Bronchial epithelial cell (primary cell): ENCODE measurements around the gene KRCC1. TPM values are rescaled to one million over a fixed set of nuclear protein-coding genes. Genes with fewer than 3 reads are reported as not detected.

Experiments
- DNase-seq: peaks from one replicate; pipeline ENCODE4 v3.0.0-alpha.2; 2010; ENCODE audit warnings: low read depth
- FAIRE-seq: peaks from 2 replicates; lab custom pipeline; 2011; peaks lifted over from hg19 to GRCh38; lab: Jason Lieb, UNC
- H3K27me3 ChIP-seq: 2 replicates; pipeline ENCODE4 v1.5.1; 2011; ENCODE audit warnings: low read length; ENCODE audit not compliant: control insufficient read depth, insufficient read depth
- H3K36me3 ChIP-seq: 2 replicates; pipeline ENCODE4 v1.5.1; 2011; ENCODE audit warnings: low read length; ENCODE audit not compliant: control insufficient read depth, insufficient read depth
- H3K4me3 ChIP-seq: 2 replicates; pipeline ENCODE4 v1.5.1; 2011; ENCODE audit warnings: mild to moderate bottlenecking, low read depth, low read length, control low read depth
- total RNA-seq: library from RNA; depleted of rRNA; stranded (reverse); fragments of >200 nt; gene quantifications from 2 replicates; pipeline ENCODE4 v1.2.1, GENCODE V29; 2014
- TF ChIP-seq, protein P1 (sequence below): IDR thresholded peaks from 2 replicates; pipeline ENCODE4 v1.5.1; 2011; ENCODE audit warnings: mild to moderate bottlenecking, moderate library complexity, low read length, control low read depth, inconsistent platforms; ENCODE audit not compliant: insufficient read depth, severe bottlenecking

Gene KRCC1
- total RNA-seq, 1 donor from 2014 or later: 8.4 TPM

DNA sequence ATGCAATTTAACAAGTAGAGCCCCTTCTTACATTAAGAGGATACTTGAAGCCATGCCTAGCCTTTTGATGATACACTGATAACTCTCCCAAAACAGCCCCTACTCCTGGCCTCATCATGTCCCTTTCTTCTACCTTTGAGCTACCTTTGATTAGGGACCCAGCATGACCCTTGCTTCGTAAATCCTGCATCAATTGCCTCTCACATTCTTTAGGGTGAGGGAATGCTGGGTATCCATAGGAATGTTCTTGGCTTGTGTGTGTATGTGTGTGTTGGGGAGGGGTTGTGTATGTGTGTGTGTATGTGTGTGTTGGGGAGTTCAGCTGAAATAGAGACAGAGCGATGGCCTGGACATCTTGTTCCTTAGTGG lies 5.3 kb upstream of the KRCC1 start:
- Histone ChIP-seq H3K27me3 (no peaks in the 10 kb centered on the region), H3K4me3 (no peak overlapping the region), H3K36me3 (no peaks in the 10 kb centered on the region)
- TF ChIP-seq, protein P1, sequence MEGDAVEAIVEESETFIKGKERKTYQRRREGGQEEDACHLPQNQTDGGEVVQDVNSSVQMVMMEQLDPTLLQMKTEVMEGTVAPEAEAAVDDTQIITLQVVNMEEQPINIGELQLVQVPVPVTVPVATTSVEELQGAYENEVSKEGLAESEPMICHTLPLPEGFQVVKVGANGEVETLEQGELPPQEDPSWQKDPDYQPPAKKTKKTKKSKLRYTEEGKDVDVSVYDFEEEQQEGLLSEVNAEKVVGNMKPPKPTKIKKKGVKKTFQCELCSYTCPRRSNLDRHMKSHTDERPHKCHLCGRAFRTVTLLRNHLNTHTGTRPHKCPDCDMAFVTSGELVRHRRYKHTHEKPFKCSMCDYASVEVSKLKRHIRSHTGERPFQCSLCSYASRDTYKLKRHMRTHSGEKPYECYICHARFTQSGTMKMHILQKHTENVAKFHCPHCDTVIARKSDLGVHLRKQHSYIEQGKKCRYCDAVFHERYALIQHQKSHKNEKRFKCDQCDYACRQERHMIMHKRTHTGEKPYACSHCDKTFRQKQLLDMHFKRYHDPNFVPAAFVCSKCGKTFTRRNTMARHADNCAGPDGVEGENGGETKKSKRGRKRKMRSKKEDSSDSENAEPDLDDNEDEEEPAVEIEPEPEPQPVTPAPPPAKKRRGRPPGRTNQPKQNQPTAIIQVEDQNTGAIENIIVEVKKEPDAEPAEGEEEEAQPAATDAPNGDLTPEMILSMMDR: no peak
- FAIRE-seq (no peak), DNase-seq (no peak)

DNA sequence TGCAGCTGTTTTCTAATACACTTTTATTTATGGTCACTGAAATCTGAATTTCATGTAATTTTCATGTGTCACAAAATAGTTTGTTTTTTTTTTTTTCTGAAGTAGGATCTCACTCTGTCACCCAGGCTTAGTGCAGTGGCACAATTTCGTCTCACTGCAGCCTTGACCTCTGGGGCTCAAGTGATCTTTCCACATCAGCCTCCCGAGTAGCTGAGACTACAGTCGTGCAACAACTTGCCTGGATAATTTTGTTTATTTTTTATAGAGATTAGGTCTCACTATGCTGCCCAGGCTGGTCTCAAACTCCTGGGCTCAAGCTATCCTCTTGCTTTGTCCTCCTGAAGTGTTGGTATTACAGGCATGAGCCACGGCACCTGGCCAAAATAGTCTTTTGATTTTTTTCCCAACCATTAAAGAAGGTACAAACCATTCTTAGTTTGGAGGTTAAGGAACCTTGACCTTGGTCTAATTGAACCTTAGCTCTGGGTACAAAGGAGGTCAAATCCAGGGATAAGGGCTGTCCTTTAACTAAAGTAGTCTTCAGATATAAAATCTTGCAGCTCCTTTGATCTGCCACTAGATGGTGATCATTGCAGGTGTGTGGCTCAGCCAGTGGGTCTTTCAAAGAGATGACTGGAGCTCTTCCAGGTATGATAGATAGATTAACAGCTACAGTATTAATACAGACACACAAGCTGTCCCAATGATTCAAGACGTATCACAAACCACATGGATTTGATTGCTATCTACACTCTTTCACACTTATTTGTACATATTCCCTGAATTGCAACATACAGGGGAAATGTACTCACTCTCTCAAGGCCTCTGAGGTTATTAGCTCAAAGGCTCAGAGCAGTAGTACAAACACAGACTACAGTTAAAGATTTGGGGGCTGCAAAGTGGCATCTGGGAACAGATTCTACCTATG lies 4.7 kb upstream of the KRCC1 start:
- no peaks in the 10 kb centered on the region for H3K36me3 ChIP-seq
- TF ChIP-seq, protein P1: peak; percentile 73
- FAIRE-seq (no peak), DNase-seq (peak; percentile 60)
- H3K4me3 ChIP-seq: no peak overlapping the region
- H3K27me3 ChIP-seq: no peaks in the 10 kb centered on the region

DNA sequence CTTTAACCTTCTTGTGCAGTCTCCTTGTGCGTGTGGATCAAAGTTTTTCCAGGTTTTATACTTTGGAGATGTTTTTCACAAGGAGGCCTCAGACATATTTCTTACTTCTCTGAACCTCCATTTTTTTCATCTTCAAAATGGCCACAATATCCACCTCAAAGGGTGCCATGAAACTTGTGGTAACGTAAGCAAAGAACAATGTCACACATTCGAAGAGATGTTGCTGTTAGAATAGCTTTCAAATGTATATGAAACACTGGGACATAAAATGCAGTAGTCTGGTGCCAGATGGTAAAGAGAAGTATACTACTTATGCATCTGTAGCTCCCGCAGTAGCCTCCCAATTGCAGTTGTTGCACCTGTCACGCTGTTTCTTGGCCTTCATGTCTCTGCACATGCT lies 2.6 kb upstream of the KRCC1 start:
- DNase-seq (no peak), FAIRE-seq (no peak)
- TF ChIP-seq, protein P1: no peak
- H3K4me3 ChIP-seq: no peak overlapping the region
- H3K27me3 ChIP-seq: no peaks in the 10 kb centered on the region
- H3K36me3 ChIP-seq: no peaks in the 10 kb centered on the region

DNA sequence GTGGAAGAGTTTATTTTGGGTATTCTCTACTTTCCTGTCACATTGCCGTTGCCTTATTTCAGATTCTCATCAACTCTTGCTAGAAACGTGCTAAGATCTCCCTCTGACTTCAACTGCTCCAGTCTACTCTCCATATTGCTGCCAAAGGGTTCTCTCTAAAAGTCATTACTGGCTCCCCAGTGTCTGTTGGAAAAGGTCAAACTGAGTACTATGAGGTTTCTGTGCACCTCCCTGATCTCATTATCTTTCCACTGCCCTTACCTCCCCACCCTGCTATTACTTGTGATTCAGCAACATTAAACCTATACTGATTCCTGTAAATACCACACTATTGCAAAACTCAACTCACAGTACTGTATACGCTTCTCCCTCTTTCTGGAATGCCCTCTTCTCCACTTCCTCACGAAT lies 1.9 kb upstream of the KRCC1 start:
- no peak for FAIRE-seq
- DNase-seq: no peak
- Histone ChIP-seq H3K36me3 (no peaks in the 10 kb centered on the region), H3K27me3 (no peaks in the 10 kb centered on the region), H3K4me3 (no peak overlapping the region)
- TF ChIP-seq, protein P1: no peak

DNA sequence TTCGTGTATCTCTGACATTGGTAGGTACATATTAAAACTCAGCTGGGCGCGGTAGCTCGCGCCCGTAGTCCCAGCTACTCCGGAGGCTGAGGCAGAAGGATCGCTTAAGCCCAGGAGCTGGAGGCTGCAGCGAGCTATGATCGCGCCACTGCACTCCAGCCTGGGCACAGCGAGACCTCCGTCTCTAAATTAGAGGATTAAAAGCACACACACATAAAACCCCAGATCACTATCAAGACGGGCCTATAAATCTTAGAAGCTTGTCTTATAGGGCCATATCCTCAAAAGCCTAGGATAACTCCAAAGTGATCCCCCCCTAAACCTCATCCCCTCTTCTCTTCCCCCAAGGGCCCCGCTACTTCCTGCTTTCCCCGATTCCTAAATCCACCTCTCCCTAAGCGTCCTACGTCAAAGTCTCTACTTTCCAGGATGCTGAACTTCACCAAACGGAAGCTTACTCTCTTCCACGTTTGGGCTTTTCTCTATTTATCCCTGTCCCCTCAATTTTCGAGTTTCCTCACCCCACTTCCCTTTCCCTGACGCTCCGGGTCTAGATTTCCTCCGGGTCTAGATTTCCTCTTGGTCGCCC lies 707 bp downstream of the KRCC1 start:
- DNase-seq: peak; percentile 16
- TF ChIP-seq, protein P1: no peak
- H3K4me3 ChIP-seq: peak overlapping the region; percentile 87
- FAIRE-seq: no peak
- no peaks in the 10 kb centered on the region for H3K27me3 ChIP-seq
- no peaks in the 10 kb centered on the region for H3K36me3 ChIP-seq
